ENCODE data around the gene MCCC1.
"Not testable (repeated sequence)": the region's sequence is repeated elsewhere in the genome, so short reads cannot be mapped to it uniquely, and the experiment has no call there.

MCCC1 gene

DNA sequence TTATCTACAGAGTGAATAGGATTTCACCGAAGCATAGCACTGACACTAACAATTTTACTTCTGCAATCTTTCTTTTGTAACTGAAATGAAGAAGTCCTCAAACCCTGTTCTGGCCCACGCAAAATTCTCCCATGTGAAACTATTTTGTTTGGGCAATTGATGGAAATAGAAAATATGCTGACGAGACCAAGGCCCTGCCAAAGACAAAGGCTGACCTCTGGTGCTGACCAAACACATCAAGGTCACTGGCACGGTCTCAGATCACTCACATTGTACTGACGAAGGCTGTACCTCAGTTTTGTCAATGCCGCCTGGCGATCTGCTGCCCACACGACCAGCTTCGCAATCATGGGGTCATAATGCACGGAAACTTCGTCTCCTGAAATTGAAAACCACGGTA, 60.5 kb downstream of the MCCC1 start:
- DNase-seq = no peak

DNA sequence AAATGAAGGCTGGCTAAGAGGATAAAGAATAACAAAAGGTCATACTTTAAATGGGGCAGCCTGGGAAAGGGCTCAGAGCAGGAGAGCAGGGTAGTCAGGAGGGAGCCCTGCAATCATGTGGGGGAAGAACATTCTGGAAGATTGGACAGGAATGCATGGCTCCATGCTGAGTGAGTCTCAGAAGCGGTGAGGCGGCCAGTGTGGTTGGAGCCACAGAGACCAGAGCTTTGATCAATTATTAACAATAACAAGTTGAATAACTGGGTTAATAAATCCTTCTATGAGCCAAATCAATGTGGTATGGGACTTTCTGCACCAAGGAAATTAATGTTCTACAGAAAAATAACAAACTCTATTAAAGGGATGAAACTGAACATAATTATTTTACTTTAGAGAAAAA, 61.1 kb downstream of the MCCC1 start:
- DNase-seq = no peak

- no peak for DNase-seq
These were observed 65.5 kb downstream of the MCCC1 start for GRCh38 chr3:183033746-183034145.

GRCh38 chr3:183032880-183033555, 66.3 kb downstream of the MCCC1 start:
- DNase-seq = no peak

DNA sequence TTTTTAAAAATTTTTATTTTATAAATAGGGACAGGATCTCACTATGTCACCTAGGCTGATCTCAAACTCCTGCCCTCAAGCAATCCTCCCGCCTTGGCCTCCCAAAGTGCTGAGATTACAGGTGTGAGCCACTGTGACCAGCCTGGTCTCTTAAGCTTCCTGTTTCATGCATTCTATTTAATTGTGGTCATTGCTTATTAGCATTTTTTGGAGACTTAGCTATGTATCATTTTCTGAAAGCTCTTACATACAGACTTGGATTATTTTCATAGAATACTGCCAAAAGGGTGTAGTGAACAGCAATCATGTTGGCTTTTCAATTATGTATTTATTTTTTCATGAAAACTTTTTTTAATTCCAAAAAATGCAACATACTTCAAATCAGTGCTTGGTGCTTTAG, 67.5 kb downstream of the MCCC1 start:
- no peak for DNase-seq

- no peak for DNase-seq
These were observed 70.9 kb downstream of the MCCC1 start for GRCh38 chr3:183028416-183028815.

- DNase-seq = no peak
These were observed 72.0 kb downstream of the MCCC1 start for GRCh38 chr3:183027276-183027675.

GRCh38 chr3:183022936-183023516, 76.3 kb downstream of the MCCC1 start:
- DNase-seq = no peak

DNA sequence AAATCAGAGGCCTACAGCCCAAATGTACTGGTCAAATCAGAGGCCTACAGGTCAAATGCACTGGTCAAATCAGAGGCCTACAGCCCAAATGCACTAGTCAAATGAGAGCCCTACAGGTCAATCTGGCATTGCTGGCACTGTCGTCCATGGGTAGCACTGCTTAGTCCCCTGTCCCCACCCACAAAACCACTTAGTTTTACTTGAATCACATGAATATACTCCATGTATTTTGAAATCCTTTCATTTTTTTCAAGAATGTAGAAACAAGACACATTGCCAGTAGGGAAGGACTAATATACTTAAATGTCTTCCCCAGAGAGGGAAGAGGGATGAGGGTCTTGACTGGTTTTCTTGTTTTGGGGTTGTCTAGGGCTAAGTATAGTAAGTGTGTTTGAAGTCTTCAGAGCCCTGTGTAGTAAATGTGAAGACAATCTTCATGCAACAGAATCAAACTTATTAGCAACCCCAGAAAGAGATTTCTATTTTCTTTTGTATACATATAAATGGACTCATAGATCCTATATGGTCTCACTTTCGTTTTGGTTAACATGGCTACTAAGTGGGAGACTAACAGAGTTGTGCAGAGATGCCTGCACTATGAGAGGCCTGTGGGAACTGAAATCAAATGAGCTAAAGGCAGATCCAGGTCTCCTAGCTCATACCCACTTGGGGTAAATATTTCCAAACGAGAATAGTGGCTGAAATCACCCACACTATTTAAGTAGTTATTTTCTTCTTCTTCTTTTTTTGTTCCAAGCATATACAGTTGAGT, 80.7 kb downstream of the MCCC1 start:
- no peak for DNase-seq

DNA sequence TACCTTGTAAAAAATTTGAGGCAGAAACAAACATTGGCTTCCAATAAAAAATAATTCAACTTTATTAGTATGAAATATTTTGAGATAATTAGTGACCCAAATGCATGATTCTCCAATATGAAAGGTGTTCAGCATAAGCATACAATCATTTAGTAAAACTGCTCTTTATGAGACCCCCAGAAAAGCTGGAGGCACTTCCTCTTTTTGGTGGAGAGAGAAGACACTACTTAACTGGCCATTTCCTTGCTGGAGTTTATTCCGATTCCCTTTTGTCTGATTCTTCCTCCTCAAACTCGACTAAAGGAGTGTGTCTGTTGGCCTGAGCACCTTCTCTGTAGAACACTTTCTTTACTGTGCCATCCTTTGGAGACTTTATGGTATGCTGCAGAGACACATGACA, 84.1 kb downstream of the MCCC1 start:
- no peak for DNase-seq

DNA sequence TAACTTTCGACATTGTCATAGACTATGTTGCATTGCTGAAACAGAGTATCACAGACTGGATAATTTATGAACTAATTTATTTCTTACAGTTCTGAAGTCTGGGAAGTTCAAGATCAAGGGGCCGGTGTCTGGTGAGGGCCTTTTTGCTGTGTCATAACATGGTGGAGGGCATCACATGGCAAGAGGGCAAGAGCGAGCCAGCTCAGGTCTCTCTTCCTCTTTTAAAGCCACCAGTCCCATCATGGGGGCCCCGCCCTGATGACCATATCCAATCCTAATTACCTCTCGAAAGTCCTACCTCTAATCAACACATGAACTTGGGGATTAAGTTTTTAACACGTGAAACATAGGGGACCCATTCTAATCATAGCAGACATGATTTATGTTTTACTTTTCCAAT, 85.4 kb downstream of the MCCC1 start:
- no peak for DNase-seq

DNA sequence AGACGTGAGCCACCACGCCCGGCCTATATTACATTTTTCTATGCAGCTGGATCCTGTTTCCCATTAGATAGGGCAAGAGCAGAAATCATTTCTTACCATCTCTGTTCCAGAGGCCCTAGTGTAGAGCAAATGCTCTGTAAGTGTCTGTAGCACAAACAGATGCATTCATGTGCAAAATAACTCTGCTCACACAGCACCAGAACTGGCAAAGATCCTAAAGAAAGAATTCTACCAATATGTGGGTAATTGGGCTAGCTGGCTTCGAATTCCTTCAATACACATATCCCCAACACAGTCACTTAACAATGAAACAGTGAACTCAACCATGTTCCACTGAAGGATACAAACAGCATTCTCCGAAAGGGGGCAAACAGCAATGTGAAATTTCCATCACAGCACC, 86.2 kb downstream of the MCCC1 start:
- no peak for DNase-seq

- DNase-seq = no peak
These were observed 90.5 kb downstream of the MCCC1 start for GRCh38 chr3:183008800-183009199.

DNA sequence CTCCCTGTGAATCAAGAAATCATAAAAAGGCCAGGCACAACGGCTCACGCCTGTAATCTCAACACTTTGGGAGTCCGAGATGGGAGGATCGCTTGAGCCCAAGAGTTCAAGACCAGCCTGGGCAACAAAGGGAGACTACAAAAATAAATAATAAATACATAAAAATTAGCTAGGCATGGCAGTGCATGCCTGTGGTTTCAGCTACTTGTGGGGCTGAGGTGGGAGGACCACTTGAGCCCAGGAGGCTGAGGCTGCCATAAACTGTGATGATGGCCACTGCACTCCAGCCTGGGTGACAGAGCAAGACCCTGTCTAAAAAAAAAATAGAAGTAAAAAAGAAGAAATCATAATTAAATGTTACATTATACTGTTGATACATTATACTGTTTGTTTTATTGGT, 91.0 kb downstream of the MCCC1 start:
- no peak for DNase-seq

- no peak for DNase-seq
These were observed 92.8 kb downstream of the MCCC1 start for GRCh38 chr3:183006396-183007002.

- DNase-seq = no peak
These were observed 99.5 kb downstream of the MCCC1 start for GRCh38 chr3:182999767-183000166.

DNA sequence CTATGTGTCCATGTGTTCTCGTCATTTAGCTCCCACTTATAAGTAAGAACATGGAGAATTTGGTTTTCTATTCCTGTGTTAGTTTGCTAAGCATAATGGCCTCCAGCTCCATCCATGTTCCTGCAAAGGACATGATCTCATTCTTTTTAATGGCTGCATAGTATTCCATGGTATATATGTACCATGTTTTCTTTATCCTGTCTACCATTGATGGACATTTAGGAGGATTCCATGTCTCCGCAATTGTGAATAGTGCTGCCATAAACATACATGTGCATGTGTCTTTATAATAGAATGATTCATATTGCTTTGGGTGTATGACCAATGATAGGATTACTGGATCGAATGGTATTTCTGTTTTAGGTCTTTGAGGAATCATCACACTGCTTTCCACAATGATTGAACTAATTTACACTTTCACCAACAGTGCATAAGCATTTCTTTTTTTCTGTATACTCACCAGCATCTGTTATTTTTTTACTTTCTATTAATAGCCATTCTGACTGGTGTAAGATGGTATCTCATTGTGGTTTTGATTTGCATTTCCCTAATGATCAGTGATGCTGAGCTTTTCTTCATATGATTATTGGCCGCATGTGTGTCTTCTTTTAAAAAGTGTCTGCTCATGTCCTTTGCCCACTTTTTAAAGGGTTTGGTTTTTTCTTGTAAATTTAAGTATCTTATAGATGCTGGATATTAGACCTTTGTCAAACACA, 105.7 kb downstream of the MCCC1 start:
- not testable (repeated sequence) for DNase-seq

GRCh38 chr3:182989566-182989965, 109.7 kb downstream of the MCCC1 start:
- DNase-seq = no peak

- no peak for DNase-seq
These were observed 113.3 kb downstream of the MCCC1 start for GRCh38 chr3:182986021-182986420.

GRCh38 chr3:182983876-182984275, 115.4 kb downstream of the MCCC1 start:
- no peak for DNase-seq

DNA sequence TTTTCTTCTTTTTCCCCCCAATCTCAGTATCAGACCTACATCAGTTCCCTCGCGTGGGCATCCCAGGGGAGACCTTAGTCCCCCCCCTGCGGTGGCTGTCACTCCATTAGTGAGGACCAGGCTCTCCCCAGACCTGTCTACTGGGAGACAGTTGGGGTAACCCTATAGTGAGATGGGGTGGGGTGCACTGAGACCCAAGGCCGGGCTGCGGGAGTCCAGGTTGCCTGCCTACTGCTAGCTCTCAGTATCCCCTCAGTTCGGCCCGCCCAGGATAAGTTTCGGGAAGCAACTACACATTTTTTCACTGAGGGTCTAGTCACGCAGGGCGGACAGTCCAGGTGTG, 118.3 kb downstream of the MCCC1 start:
- no peak for DNase-seq

GRCh38 chr3:182980204-182981037, 118.9 kb downstream of the MCCC1 start, which contains the start of gene DCUN1D1:
DCUN1D1 (minus strand) TSS chr3:182980538; CDS start chr3:182980489, 49 bp downstream.
- peak; percentile 86 for DNase-seq
